NCI-H2081 treated with DMSO at 0.1 percent for 48 hours (cell line): ENCODE measurements around the gene IGSF21.

ENCODE experiments used
- DNase-seq: peaks from one replicate; lab custom pipeline; 2025; lab: John Stamatoyannopoulos, UW

Gene IGSF21

DNA sequence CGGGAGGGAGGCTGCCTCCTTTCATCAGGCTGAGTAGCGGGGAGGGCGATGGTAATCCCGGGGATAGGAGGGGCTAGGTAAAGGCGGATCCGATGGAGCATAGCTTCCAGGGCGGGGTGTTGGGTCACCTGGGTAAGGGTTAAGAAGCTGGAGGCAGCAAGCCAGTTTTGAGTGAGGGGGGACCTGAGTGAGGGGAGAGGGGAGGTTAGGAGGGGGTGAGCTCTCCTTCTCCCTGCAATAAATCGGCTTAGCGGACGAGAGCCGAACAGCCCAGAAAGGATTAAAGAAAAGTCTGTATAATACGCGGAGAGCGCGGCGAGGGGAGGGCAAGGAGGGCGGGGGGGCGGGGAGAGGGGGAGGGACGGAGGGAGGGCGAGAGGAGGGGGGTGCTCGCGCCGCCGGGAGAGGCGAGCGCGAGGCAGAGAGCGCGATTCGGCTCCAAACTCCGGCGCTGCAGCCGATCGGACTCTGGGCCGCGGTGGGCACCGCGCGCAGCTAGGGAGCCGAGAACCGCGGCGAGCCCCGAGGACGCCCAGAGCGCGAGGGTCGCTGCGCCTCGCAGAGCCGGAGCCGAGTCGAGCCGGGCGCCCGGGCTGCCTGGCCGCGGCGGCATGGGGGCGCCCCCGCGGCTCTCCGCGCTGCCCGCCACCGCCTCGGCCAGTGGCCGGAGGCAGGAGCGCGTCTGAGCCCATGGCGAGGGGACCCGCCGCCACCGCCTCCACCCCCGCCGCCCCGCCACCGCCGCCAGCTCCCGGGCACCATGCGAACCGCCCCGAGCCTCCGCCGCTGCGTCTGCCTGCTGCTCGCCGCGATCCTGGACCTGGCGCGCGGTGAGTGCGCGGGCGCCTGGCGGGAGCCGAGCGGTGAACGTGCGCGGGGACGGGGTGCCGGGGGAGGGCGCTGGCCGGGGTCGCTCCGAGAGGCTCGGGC is at the start of gene IGSF21:
TSS of gene IGSF21 (plus strand) at position 430 of the 930 bp plus-strand sequence. CDS start at position 761, 331 bp downstream.
- DNase-seq = no peak

DNA sequence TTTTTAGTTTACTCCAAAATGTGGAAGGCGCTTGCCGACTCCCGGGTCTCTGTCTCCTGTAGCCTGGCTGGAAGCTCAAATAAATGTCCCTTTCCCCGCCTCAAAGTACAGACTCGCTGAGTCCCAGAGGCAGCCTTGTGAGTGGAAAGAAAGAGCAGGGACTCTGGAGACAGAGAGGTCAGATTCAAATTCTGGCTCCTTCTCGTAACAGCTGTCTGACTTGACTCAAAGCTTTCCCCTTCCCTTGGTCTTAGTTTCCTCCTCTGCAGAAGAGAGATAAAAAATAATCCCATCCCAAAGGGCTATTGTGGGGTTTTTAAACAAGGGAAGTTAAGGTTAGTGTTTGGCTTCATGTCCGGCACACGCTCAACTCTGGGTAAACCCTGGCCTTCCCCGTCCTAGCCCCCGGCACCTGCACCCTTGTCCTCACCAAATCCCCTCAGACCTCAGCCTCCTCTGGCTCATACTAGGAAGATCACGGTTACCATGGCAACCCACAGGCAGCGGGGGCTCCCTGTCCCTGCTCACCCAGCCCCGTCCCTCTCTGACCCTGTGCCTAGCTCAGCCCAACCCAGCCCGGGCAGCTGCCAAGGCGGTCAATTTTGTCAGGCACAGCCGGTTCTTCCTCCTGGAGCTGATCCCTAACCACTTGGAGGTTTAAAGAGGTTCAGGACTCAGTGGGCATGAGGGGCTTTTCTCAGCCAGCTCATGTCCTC is 49.2 kb upstream of the IGSF21 start:
- no peak for DNase-seq

DNA sequence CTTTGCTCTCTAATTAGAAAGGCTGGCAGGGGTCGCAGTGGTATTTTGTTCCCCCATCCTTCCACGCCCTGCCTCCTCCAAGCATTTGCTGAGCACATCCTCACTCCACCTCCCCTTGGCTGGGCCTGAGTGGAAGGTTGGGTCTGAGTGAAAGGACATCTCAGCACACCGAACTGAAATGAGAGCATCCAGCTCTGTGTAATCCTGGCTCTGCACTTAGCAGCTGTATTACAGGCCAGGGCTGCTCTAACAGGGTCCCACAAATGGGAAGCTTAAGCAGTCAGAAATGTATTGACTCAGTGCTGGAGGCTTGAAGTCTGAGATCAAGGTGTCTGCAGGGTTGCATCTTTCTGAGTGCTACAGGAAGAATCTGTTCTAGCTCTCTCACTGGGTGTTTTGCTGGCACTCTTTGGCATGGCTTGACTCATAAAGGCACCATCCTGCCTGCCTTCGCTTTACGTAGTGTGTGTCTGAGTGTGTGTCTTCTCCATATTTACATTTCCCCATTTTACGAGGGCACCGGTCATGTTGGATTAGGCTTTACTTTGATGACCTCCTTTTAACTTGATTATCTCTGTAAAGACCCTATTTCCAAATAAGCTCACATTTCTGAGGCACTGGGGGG is 48.5 kb upstream of the IGSF21 start:
- no peak for DNase-seq

DNA sequence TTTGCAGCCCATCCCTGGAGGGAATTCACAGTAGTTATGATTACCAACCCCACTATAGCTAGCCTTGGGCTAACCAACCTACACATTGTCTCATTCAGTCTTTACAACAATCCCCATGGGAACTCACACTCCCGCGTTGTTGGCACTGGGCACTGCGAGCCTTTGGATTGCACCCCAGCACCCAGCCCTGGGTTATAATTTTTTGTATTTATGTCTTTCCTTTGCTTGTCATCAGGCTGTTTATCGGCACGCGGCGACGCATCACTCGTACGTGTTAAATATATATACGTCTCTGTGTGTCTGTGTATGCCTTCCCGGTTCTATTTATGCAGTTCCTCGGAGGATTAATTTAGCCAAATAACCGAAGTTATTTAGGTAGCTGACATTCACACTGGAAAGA is 47.2 kb upstream of the IGSF21 start:
- DNase-seq = no peak

DNA sequence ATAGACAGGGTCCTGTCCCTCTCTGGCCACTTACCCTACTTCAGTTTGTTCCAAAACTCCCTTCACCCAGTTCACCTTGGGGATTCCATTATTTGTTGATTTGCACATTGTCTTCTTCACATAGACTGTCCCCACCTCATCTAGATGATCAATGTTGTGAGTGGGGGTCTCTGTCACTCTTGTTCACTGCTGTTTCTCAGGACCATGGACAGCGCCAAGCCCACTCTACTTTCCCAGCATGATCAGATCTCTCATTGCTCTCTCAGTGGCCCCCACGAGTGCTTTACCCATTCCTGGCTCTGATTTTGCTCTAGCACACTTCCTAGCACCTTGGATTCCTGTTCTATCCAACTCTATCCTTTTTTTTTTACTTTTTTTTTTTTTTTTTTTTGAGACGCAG is 45.4 kb upstream of the IGSF21 start:
- no peak for DNase-seq

DNA sequence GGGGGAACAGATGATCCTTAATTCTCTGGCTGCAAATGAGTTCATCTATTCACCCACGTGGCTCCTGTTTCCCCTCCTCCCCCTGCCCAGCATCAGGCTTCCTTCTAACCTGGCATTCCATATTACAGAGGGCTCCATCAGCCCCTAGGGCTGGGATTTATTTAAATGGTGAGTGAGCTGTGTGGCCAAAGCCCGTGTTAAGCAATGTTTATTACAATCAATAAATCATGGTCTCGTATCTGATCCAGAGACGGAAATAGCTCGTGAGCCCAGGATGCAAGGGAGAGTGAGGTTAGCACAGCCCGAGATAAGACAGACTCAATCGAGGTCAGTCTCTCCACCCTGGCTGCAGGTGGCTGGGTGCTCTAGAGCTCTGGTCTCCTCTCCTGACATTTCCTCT is 43.1 kb upstream of the IGSF21 start:
- no peak for DNase-seq

DNA sequence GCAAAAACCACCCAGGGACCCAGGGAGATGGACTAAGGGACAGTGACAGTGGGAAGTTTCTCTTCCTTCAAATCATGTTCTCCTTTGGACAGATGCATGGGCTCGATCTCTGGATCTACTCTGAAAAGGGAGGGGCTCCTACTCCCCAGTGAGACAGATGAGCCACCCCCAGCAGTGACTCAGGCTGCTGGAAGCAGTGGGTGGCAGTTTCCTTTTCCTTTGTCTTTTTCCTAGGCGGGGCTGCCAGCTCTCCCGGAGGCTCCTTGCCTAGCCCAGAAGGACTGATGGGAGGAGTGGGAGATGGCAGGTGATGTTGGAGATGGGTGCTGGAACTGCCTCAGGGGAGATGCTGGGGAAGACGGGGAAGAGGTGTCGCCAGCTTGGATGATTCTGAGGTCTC is 41.0 kb upstream of the IGSF21 start:
- no peak for DNase-seq

DNA sequence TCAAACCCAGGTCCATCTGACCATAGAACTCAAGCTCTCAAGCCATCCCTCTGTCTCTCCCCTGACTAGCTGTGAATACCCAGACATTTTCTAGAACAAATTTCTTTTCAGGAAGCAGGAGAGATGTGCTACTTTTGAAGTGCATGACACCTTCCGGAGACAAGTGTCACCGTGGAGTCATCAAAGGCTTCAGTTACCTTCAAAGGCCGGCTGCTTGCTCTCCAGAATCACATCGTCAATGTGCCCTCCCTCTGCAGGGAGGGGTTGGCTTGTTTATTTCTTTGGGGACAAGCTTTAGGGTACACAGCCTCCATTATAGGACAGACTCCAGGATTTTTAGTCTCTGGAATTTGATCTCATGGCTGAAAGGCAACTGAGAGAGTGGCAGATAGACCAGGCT is 37.7 kb upstream of the IGSF21 start:
- DNase-seq = no peak

DNA sequence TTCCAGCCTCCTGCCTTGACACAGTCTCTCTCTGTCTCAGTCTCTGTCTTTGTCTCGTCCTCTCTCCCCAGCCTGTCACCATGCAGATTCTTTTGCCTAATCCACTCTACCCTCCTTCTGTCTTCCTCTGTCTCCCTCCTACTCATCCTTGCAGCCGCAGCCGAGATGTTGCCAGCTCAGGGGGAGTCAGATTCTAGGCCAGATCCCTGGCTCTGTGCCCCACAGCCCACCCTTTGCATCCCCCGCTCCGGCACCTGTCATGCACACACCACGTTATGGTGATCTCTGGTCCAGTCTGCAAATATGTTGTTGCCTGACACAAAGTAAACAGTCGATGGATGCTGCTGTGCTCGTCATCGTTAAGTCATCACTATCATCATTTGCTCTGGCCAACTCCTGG is 35.5 kb upstream of the IGSF21 start:
- DNase-seq = no peak

DNA sequence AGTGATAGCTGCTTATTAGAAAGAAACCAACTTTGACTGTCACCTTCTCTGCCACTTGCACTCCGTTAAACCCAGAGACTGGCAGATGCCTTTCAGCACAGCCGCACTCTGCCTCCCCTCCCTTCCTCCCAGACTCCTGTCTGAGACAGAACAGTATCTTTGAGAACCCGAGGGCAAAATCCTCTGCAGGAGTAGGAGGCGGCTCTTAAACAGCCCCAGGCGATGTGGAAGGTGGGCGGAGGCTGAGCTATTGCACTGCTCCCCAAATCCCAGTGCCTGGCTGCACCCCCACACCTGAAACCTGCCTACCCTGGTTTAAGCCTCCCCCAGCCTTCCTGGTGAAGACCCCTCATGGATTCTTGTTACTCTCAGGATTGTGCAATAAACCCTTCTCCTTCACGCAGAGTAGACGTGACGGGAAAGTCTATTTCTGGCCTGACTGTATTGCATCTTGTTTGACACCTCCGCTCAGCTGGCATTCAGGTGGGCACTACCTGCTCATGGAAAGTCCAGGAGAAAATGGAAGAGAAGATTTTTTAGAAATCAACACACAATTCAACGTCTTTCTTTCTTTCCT is 34.4 kb upstream of the IGSF21 start:
- DNase-seq = no peak

DNA sequence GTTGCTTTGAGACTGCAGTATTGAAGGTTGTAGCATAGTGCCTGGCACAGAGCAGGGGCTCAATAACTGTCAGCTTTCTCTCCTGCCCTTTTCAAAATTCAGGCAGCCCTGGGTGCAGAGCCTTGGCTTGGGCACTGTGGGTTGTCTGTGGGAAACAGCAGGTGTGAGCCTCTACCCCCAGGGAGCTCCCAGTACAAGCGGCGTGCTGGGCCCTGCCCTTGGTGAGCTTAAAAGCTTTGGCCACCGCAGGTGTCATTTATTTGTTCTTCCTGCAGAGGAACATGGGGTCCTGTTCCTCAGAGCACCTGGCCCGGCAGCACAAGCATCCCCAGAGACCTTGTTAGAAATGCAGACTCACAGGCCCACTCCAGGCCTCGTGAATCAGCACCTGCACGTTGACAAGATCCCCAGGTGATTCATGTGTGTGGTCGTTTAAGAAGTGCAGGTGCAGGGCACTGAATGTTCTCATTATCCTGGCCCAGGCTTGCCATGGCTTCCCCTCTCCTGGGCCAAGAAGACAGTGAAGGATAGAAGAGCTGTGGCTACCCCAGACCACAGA is 29.9 kb upstream of the IGSF21 start:
- DNase-seq = no peak

DNA sequence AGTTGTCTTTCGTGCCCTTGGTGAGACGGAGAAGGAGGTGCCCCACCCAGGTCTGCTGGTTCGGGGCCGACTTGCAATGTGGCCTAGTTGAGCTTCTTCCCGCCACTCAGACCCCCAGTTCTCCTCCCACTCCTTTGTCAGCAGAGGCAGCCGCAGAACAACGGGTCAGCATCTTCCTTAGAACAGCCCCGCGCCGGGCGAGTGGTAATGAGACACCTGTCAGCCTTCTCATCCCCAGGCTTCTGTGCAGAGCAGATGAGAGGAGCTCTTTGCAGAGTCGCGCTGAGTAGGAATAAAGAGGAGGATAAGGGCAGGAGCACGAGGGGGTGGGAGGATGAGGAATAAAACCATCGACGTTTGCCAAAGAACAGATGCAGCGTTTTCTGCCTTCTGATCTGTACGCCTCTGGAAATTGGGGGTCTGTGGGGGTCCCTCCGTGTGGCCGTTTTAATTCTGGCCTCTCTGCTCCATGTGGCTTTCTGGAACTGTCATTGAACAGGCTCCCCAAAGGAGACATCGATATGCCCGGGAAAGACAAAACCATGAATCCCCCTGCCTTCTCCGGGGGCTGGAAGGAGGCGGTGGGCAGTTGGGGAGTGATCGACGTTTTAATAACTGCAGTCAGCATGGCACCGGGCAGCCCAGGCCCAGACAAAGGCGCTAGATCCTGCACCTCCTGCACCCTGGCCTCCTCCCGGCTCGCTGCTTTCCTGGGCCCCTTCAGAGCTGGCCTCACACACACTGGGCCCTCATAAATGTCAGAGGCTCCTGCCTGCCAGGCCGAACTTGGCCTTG is 27.5 kb upstream of the IGSF21 start:
- no peak for DNase-seq

DNA sequence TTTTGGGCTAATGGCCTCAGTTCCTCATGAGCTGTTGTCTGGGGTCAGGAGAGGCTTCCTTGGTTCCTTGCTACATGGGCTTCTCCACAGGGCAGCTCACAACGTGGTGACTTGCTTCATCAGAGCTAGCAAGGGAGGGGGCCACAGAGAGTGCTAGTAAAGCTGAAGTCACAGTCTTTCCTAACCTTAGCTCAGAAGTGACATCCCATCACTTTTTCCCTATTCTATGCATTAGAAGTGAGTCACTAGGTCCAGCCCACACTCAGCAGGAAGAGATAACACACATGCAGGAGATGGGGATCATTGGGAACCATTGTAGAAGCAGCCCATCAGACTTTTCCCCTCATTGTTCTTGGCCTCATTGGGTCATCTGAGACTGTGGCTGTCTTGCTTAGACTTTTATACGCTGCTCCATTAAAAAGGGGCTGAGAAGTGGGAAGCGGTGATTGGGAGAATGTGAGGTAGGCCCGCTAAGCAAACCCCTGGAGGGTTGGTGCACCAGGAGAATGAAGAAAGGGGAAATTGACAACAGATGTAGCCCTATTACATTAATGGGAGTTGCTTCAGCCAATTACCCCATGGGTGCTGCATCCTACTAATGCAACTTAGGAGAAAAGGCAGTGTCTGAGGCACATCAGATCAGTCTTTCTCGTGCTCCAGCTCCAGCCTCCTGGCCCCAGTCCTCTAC is 22.1 kb upstream of the IGSF21 start:
- DNase-seq = no peak

DNA sequence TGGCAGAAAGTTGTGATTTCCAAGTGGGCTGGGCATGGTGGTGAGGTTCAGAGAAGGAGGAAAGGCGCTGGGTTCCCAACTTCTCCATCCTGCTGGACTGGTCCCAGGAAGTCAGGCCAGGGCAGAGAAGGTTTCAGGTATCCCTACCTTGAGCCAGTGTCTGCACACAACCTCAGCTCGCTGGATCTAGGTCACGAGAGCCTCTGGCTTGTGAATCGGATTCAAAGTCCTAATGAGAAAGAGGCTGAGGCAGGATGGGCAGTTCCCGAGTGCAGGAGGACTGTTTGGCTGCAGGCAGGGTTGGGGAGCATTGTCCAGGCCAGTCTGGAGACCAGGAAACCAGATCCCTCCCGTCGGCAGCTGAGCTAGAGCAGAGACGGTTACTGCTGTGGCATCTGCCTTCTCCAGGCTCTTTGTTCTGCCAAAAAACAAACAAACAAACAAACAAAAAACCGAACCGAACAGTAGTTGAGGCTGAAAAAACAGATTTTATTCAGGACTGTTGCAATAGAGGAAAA is 19.5 kb upstream of the IGSF21 start:
- no peak for DNase-seq

DNA sequence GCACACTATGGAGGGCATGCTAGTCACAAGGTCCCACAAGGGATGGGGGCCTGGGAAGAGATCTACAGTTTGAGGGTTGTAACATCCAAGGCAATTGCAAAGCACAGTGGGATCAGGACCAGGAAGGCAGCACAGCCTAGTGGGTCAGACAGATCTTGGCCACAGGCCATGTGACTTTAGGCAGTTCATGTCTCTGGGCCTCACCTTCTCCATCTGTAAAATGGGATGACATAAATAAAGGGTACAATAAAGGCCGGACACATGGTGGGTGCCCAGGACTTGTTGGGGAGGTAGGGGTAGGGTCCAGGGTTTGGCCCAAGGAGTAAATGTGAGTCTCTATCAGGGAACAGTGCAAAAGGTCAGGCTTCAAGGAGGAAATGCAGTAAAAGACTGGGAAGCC is 18.1 kb upstream of the IGSF21 start:
- no peak for DNase-seq

DNA sequence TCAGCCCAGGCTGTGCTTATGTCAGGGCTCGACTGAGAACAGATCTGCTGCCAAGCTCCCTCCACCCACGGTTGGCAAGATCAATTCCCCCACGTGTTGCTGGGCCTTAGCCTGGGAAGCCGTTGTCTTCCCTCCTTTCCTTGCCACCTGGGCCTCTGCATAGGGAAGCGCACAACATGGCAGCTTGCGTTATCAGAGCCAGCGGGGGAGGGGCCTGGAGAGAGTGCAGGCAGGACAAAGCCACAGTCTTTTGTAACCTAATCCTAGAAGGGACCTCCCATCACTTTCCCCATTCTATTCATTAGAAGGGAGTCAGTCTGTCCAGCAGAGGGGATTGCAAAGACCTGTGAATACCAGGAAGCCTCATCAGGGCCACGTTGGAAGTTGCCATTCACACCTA is 17.0 kb upstream of the IGSF21 start:
- no peak for DNase-seq

DNA sequence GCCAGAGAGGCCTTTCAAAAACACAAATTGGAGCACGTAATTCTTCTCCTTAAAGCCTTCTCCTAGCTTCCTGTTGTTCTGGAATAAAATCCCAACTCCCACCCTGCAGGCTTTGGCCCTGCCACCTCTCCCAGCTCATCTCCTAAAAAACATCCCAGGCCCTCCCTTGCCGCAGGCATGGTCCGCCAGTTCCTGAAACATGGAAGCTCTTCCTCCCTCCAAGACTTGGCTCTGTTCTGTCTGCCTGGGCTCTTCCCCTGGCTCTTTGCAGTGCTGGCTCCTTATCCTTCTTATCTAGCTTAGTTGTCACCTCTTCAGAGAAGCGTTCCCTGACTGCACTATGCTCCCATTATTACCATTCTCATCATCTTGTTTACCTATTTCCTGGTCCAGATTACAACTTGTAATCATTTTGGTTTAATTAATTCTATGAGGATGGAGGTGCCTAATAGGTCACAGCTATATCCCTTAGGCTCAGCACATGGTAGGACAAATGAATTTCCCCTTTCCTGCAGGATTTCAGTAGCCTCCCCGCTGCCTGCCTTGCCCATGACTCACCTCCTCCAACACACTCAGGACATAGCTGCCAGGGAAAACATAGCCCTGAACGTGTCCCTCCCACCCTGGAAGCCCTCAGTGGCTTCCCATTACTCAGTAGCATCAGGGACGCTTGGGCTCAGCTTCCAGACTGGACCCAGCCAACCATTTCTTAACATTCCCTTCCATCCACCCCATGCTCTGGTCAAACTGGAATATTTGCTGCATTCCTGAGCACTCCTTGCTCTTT is 15.7 kb upstream of the IGSF21 start:
- no peak for DNase-seq

DNA sequence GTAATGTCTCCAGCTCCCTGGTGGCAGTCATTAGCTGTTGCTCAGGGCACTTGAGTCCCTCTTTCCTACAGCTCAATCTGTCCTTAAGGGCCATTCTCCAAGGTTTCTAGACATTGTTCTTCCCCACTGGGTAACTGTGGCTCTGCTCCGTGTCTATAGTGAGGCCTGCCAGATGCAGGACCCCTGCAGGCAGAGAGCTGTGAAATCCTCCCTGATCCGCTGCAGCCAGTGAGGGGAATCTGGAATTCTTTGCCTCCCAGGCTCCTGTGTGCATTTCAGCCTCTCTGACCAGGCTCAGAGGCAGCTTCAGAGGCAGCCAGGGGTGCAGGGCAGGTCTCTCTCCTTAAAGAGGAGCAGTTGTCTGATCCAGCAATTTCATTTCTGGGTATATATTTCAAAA is 14.4 kb upstream of the IGSF21 start:
- no peak for DNase-seq

DNA sequence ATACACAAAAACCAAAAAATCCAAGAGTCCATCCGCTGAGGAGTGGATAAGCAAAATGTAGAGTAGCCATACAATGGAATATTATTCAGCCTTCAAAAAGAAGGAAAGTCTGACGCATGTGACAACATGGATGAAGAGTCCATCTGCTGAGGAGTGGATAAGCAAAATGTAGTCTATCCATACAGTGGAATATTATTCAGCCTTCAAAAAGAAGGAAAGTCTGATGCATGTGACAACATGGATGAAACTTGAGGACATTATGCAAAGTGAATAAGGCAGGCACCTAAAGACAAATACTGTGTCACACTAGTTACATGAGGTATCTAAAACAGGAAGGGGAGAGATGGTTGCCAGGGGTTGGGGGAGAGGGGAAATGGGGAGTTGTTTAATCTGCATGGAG is 14.0 kb upstream of the IGSF21 start:
- no peak for DNase-seq

DNA sequence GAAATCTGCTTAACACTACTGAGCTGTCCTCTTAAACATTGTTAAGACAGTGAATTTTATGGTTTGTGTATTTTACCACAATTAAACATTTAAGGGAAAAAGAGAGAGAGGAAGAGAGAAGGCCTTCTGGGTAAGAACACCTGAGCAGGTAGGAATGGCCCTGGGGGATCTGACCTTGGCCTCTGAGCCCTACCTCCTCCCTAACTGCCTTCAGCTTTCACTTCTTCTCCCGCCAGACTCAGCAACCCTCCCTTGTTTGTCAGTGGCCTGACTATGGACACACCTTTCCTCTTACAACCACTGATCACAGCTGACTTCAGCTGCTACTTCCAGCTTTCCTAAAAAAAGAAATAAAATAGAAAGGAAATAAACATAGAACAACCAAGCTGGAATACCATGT is 13.5 kb upstream of the IGSF21 start:
- no peak for DNase-seq
